ENCODE measurements around the gene FAM13A.

- TF ChIP-seq, protein P1, sequence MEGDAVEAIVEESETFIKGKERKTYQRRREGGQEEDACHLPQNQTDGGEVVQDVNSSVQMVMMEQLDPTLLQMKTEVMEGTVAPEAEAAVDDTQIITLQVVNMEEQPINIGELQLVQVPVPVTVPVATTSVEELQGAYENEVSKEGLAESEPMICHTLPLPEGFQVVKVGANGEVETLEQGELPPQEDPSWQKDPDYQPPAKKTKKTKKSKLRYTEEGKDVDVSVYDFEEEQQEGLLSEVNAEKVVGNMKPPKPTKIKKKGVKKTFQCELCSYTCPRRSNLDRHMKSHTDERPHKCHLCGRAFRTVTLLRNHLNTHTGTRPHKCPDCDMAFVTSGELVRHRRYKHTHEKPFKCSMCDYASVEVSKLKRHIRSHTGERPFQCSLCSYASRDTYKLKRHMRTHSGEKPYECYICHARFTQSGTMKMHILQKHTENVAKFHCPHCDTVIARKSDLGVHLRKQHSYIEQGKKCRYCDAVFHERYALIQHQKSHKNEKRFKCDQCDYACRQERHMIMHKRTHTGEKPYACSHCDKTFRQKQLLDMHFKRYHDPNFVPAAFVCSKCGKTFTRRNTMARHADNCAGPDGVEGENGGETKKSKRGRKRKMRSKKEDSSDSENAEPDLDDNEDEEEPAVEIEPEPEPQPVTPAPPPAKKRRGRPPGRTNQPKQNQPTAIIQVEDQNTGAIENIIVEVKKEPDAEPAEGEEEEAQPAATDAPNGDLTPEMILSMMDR (IDR thresholded peaks at IDR 0.05 in 8 of 11, conservative IDR thresholded peaks at IDR 0.05 in 3 of 11): no peak
- no peak for TF ChIP-seq POLR2AphosphoS5 (IDR thresholded peaks at IDR 0.05)
Measured at GRCh38 chr4:88744609-88745008, 312.4 kb downstream of the FAM13A start.
